GM21576 (cell line): ENCODE measurements around the gene GRM7.

Experiments used
- ATAC-seq: cut with Tn5 transposase; IDR thresholded peaks from one replicate; pipeline ENCODE4 v1.9.1; 2021; ENCODE audit warnings: mild to moderate bottlenecking, moderate library complexity; ENCODE audit not compliant: unreplicated experiment

GRM7 gene

GRCh38 chr3:7292362-7292761 is 431.4 kb downstream of the GRM7 start:
- no peak for ATAC-seq

DNA sequence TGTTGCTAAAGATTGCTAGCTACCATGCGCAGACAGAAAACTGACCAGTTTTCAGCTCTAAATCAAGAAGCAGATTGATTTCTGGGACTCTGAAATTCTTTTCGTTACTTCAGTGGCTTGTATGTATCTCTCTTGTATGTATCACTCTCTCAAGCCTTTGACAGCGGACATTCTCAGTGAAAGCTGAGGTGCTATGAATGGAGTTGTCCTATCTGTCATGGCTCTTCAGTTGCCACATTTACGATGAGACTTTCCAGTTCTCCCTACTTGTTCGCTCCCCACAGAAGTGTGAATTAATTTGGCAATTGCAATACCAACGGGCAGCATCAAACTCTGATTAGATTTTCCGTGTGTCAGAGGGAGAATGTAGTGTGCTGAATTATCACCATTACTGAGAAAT is 432.4 kb downstream of the GRM7 start:
- no peak for ATAC-seq

DNA sequence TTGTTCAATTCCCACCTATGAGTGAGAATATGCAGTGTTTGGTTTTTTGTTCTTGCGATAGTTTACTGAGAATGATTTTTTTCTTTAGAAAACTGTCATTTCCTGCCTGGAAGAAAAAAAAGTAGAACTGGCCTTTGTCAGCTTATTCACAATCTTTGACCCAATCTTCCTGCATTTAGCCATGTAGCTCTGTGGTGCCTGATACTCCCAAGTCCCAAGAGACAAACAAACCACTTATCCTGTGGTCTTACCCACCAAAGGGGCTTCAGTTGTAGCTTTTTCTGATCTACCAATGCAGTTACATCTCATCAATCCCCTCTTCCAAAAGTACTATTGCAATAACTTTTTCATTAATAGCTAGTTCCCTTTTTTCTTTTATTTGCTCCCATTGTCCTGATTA is 444.6 kb downstream of the GRM7 start:
- no peak for ATAC-seq

DNA sequence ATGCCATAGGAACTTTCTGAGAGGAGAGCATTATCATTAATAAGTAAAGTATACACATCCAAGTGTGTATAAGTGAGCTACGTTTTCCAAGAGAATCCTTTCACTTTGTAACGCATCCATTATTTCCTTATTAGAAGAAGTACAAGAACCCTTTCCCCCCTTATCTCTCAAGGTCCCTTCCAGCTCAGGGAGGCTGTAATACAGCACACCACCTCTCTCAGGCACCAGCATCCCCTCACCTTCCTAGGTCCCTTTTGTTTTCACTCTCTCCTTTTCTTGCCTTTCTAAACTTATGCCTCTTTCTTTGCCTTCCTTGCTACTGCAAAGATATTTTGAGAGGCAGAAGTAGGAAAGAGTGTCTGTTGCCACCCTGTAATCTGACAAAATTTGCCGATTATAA is 446.0 kb downstream of the GRM7 start:
- ATAC-seq: no peak

GRCh38 chr3:7307410-7307809 is 446.5 kb downstream of the GRM7 start:
- no peak for ATAC-seq

DNA sequence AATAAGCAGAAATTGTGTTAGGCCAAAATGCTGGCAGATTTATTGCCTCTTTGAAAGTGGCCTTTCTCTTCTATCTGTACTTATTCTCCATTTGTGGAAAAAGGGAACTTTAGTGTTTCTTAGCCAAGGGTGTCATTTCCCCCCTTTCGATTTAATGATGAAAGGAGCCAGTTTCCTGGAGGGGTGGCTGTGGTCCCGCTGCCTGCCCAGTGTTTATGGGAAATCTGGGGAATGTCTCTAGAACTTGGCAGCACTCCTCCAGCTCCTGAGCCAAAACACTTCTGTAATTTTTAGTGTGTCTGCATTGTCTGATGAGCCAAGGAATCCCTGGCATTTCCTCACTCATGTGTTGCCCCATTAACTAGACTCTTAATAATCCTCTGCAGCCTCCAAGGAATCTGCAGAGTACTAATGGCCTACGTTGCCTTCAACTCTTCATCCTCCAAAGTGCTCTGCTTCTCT is 448.8 kb downstream of the GRM7 start:
- ATAC-seq: no peak

GRCh38 chr3:7315037-7315436 is 454.1 kb downstream of the GRM7 start:
- ATAC-seq: no peak

DNA sequence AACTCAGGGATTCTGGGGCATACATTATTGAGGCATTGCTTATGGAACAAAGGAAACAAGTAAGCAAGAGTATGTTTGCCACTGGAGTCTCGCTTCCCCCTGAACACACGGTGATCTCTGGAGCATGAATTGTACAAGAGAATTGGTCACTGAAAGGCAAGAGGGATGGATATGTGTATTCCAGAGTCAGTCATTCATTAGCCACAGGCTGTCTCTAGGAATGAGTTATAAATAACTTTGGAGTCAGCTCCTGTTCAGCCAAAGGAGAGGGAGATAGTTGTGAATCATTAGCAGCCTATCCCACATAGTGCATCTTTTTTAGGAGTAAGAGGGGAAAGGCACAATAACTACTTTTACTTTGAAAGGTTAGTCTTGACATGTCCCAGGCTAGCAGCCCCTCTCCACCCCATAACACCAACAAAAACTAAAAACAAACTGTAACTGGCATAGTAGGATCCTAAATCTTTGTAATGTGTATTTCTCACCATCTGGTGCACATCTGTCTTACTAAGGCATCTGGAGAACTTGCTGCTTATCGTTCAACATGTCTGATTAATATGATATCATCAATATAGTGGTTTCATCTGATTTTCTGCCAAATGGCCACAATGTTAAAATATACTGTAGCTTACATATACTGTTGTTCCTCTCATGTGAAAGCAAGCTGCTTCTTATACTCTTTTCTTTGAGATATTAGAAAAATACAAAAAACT is 462.2 kb downstream of the GRM7 start:
- ATAC-seq: no peak

DNA sequence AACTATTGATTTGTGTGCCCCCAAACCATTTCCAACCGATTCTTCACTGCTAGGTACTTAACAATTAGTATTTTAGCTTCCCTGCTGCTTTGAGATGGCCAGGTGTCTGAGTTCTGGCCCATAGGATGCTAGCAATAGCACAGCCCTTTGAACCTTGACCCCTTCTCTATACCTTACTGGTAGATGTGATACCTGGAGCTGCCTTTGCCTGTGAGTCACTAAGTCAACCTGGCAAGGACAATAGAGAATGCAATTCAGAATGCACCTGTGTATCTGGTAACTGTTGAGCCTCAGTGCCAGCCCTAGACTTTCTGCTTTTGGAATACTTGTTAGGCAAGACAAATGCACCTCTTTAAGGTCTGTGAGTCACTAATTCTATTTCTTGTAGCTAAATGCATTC is 467.4 kb downstream of the GRM7 start:
- ATAC-seq: no peak

GRCh38 chr3:7332696-7333095 is 471.8 kb downstream of the GRM7 start:
- no peak for ATAC-seq

GRCh38 chr3:7333125-7333524 is 472.2 kb downstream of the GRM7 start:
- ATAC-seq: no peak

- ATAC-seq: no peak
Observed at GRCh38 chr3:7340795-7341194, 479.9 kb downstream of the GRM7 start.

DNA sequence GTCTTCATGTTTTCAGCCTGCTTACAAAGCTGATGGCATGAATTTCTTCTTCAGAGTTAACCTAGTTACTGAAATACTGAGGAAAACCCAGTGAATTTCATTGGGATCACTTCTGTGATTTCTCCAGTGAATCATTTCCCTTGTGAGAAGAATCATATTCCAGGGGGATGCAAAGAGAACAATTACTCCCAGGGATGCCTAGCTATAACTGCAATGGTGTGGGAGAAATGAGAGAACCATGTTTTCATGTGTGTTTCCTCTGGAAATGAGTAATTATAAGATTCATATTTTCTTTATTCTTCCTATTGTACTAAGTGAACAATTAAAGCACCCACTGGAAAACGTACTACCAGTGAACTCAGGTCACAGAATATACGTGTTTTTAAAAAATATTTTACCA is 485.4 kb downstream of the GRM7 start:
- no peak for ATAC-seq

GRCh38 chr3:7357101-7357500 is 496.2 kb downstream of the GRM7 start:
- ATAC-seq: no peak

GRCh38 chr3:7367968-7368367 is 507.1 kb downstream of the GRM7 start:
- no peak for ATAC-seq

GRCh38 chr3:7368597-7368996 is 507.7 kb downstream of the GRM7 start:
- no peak for ATAC-seq

- ATAC-seq: no peak
Observed at GRCh38 chr3:7371693-7372572, 511.0 kb downstream of the GRM7 start.

- no peak for ATAC-seq
Observed at GRCh38 chr3:7377103-7377502, 516.2 kb downstream of the GRM7 start.

DNA sequence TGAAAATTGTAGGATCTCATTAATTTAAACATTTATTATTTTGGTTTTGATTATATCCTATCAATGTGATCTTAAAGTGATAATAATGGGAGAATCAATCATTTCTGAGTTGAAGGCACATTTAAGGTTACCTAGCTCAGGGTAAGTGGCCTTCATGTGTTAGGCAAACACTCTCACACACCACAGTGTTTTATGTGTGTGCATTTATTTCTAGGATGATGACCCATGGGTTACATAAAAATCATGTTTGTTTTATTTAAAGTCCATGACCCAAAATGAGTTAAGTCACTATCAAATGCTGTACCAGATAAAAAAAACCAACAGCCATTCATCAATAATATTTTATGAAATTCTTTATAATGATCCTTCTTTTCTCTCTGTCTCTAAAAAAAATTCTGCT is 520.8 kb downstream of the GRM7 start:
- ATAC-seq: no peak

- ATAC-seq: no peak
Observed at GRCh38 chr3:7382293-7383010, 521.5 kb downstream of the GRM7 start.

GRCh38 chr3:7385635-7386034 is 524.7 kb downstream of the GRM7 start:
- no peak for ATAC-seq

GRCh38 chr3:7388026-7388425 is 527.1 kb downstream of the GRM7 start:
- ATAC-seq: no peak
